Testis (tissue), 3 donors: ENCODE results near the gene PLK2. TPM values are rescaled to one million over a fixed set of nuclear protein-coding genes. Genes with fewer than 3 reads are reported as not detected.

Source experiments
- DNase-seq: peaks from one replicate; pipeline ENCODE4 v3.0.0-alpha.2; 2019
- H3K27ac ChIP-seq, 2 donors: fragments of 200-600 bp; sonication (generic); one replicate each; pipeline ENCODE4 v1.5.1; 2019
- H3K27me3 ChIP-seq: fragments of 200-600 bp; sonication (generic); one replicate; pipeline ENCODE4 v1.5.1; 2019
- H3K36me3 ChIP-seq: fragments of 200-600 bp; sonication (generic); one replicate; pipeline ENCODE4 v1.5.1; 2017; ENCODE audit warnings: low read depth; ENCODE audit errors: missing control alignments
- H3K4me1 ChIP-seq: fragments of 200-600 bp; sonication (generic); one replicate; pipeline ENCODE4 v1.5.1; 2019
- H3K4me3 ChIP-seq, 2 donors: fragments of 200-600 bp; sonication (generic); one replicate each; pipeline ENCODE4 v1.5.1; 2017 to 2019
- H3K9me3 ChIP-seq: fragments of 200-600 bp; sonication (generic); one replicate; pipeline ENCODE4 v1.5.1; 2017
- POLR2A ChIP-seq: fragments of 450-650 bp; IDR thresholded peaks from one replicate; pipeline ENCODE4 v1.6.1; 2017; ENCODE audit warnings: antibody characterized with exemption, mild to moderate bottlenecking, moderate library complexity
- WGBS, 2 donors: methylation state at CpG; one replicate each; pipeline ENCODE4 v1.1.5; 2018; 5-methylcytosine and 5-hydroxymethylcytosine counted together
- intact Hi-C: fragments of 100-400 bp; cut with DNase I; formaldehyde crosslinking; loops from one replicate; pipeline ENCODE4 v1.15.1; 2023; ENCODE audit warnings: low total_unique reads
- polyA plus RNA-seq: library from polyadenylated mRNA; stranded (reverse); fragments of 350-450 nt; fragmentation: Illumina TruSeq; extraction: RNeasy Lipid Tissue Mini Kit (QIAGEN cat#74804); gene quantifications from one replicate; pipeline ENCODE4 v1.2.3, GENCODE V29; 2014; ENCODE audit warnings: low read depth, low replicate concordance; ENCODE audit not compliant: insufficient read depth
- total RNA-seq, 2 donors: library from RNA; depleted of rRNA; stranded (reverse); fragments of >200 nt; gene quantifications; one replicate each; pipeline ENCODE4 v1.2.3, GENCODE V29; 2016
- TF ChIP-seq, protein P1 (sequence below), 3 experiments: fragments of 450-650 bp in 2 of 3; fragments of 200-600 bp in 1 of 3; sonication (generic) in 1 of 3; IDR thresholded peaks; one replicate each; pipeline ENCODE4 v1.5.1; 2016 to 2019; ENCODE audit warnings: antibody characterized with exemption in 3 of 3, mild to moderate bottlenecking in 2 of 3, moderate library complexity in 1 of 3

Gene PLK2
- total and polyA plus RNA-seq, 3 donors from 2014 or later, result 55.3 to 88.4 (median 87.8) TPM

- intact Hi-C loops, result no loop called here
- Histone ChIP-seq H3K36me3 (no peaks in the 10 kb centered on the region), H3K4me3 (no peak overlapping the region), H3K27me3 (no peaks in the 10 kb centered on the region), H3K9me3 (no peaks in the 10 kb centered on the region), H3K4me1 (no peaks in the 10 kb centered on the region), H3K27ac (no peak overlapping the region)
- DNase-seq, result no peak
- TF ChIP-seq POLR2A, result no peak
- TF ChIP-seq, protein P1, sequence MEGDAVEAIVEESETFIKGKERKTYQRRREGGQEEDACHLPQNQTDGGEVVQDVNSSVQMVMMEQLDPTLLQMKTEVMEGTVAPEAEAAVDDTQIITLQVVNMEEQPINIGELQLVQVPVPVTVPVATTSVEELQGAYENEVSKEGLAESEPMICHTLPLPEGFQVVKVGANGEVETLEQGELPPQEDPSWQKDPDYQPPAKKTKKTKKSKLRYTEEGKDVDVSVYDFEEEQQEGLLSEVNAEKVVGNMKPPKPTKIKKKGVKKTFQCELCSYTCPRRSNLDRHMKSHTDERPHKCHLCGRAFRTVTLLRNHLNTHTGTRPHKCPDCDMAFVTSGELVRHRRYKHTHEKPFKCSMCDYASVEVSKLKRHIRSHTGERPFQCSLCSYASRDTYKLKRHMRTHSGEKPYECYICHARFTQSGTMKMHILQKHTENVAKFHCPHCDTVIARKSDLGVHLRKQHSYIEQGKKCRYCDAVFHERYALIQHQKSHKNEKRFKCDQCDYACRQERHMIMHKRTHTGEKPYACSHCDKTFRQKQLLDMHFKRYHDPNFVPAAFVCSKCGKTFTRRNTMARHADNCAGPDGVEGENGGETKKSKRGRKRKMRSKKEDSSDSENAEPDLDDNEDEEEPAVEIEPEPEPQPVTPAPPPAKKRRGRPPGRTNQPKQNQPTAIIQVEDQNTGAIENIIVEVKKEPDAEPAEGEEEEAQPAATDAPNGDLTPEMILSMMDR (IDR thresholded peaks at IDR 0.05), result no peak
- WGBS, 2 donors, result 37 to 47% methylated on average over 2 of the region's 2 CpGs
Observed at GRCh38 chr5:58405175-58405574, 54.7 kb downstream of the PLK2 start.

GRCh38 chr5:58404734-58405133 lies 55.2 kb downstream of the PLK2 start:
- H3K27me3 ChIP-seq, result no peaks in the 10 kb centered on the region

More at GRCh38 chr5:58404734-58405133, 55.2 kb downstream of the PLK2 start:
- intact Hi-C loops, result no loop called here
- H3K9me3 ChIP-seq, result no peaks in the 10 kb centered on the region
- DNase-seq, result no peak
- H3K27ac ChIP-seq, result no peak overlapping the region
- H3K36me3 ChIP-seq, result no peaks in the 10 kb centered on the region
- 87 to 92% methylated on average over 3 of the region's 3 CpGs for WGBS, 2 donors
- H3K4me3 ChIP-seq, result no peak overlapping the region
- no peaks in the 10 kb centered on the region for H3K4me1 ChIP-seq
- no peak for TF ChIP-seq POLR2A
- TF ChIP-seq, protein P1 (IDR thresholded peaks at IDR 0.05), result no peak

Other genes with a start within 250 kb of the PLK2 start
- gene GAPT, start 31.3 kb upstream of the PLK2 start, total RNA-seq, result 1 to 10 TPM in 1 of 2 donors, under 1 TPM in 1; 0.62 to 1.9 TPM
- gene GAPT, start 31.3 kb upstream of the PLK2 start, polyA plus RNA-seq, result 0.58 TPM
- 1 to 10 TPM in 1 of 2 donors, under 1 TPM in 1; 0.47 to 1.8 TPM for gene RAB3C, start 123.0 kb upstream of the PLK2 start, total RNA-seq
- gene RAB3C, start 123.0 kb upstream of the PLK2 start, polyA plus RNA-seq, result 2.5 TPM